GM19193 (cell line): ENCODE measurements around the gene DNAAF3.

ENCODE experiments used
- POLR2A ChIP-seq: IDR thresholded peaks from 4 replicates; pipeline ENCODE4 v1.6.1; 2011; ENCODE audit not compliant: insufficient read depth, insufficient read length; ENCODE audit errors: extremely low read depth

DNAAF3 gene

DNA sequence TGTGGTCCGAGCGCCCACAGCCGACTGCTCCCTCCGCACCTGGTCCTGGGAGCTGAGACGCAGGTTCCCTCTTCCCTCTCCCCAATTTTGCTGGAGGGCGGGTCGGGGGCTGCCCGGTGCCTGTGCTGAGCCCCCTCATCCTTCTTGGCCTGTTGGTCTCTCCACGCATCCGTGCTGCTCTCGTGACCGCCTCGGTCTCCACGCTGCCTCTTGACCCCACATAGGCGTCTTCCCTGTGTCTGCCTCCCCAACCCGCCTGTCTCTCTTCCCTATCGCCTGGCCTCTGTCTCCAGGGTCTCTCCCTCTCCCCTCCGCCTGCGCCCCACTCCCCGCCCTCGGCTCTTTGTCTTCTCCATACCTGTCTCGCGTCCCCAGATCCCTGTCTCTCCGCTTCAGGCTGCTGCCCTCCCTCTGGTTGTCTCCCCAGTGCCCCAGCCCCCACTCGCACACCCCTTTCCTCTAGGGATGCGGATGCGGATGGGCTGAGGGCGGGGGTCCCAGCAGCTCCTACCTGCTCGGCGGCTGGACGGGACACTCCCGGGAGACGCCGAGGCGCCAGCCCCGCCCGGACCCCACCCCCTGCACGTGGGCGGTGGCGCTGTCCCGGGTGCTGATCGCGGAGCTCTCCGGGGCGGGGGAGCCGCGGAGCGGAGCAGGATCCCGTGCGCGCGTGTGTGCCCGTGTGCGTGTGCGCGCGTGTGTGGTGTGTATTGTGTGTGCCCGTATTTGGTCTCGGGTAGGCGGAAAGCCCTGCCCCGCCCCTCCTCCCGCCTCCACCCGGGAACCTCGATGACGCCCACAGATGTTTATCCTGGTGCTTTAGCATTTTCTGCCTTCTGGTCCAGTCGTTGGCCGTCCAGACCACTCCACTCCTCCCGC, 13.4 kb upstream of the DNAAF3 start, which contains the start of gene SYT5:
SYT5 (minus strand) TSS at position 684 of the 879 bp plus-strand sequence. CDS start 1,248 bp downstream, outside the sequence.
- no peak for TF ChIP-seq POLR2A

GRCh38 chr19:55178781-55179599, 12.6 kb upstream of the DNAAF3 start:
- TF ChIP-seq POLR2A, result no peak

GRCh38 chr19:55176076-55176475, 9.7 kb upstream of the DNAAF3 start:
- TF ChIP-seq POLR2A, result no peak

- TF ChIP-seq POLR2A, result no peak
These were observed 8.9 kb upstream of the DNAAF3 start for GRCh38 chr19:55175117-55175867.

- TF ChIP-seq POLR2A, result no peak
These were observed 8.2 kb upstream of the DNAAF3 start for GRCh38 chr19:55174425-55175116.

DNA sequence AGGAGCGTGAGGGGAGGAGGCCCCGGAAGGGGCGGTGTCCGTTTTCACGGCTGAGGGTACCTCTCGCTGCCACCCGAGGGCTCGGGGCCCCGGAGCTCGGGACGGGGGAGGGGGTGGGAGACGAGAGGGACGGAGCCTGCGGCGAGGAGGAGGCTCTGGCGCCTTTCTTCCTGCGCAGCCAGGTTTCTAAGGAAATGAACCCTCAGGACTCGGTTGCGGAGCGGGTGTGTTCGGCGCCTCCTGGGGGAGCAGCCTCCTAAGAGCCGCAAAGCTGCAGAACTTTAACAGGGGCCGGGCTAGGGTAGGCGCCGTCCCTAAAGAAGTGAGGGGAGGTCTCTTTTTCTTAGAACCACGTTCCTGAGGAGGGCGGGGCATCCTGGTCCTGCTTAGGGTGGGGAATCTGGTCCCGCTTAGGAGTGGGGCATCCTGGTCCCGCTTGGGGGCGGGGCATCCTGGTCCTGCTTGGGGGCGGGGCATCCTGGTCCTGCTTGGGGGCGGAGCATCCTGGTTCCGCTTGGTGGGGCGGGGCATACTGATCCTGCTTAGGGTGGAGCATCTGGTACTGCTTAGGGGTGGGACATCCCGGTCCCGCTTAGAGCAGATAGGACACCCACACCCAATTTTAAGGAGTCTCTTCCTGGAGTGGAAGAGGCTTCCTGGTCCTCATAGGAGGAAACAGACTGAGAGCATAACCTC, 7.4 kb upstream of the DNAAF3 start:
- TF ChIP-seq POLR2A, result no peak

DNA sequence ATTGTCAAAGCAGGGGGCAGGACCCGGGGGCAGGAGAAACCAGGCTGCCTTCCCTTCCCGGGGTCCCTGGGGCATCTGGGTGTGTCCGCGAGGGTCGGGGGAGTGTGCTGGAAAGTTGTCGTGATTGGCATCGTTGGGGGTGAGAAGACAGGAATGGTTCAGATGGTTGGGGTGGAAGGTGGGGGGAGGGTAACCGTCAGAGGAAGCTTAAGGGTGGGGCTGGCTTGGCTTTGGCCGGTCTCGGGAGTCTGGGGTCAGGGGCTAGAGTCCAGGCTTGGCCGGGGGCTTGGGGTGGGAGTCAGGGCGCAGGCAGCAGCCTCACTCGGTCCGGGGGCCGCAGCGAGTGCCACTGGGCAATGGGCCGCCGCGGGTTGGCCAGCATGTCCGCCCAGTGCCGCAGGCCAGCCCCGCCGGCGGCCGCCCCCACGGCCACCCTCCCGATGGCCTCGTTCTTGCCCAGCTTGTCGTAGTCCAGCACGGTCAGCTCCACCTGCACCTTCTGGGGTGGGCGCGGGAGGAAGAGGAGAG, 6.8 kb upstream of the DNAAF3 start:
- no peak for TF ChIP-seq POLR2A

GRCh38 chr19:55172741-55173140, 6.3 kb upstream of the DNAAF3 start:
- no peak for TF ChIP-seq POLR2A

GRCh38 chr19:55171440-55171839, 5.0 kb upstream of the DNAAF3 start:
- no peak for TF ChIP-seq POLR2A

DNA sequence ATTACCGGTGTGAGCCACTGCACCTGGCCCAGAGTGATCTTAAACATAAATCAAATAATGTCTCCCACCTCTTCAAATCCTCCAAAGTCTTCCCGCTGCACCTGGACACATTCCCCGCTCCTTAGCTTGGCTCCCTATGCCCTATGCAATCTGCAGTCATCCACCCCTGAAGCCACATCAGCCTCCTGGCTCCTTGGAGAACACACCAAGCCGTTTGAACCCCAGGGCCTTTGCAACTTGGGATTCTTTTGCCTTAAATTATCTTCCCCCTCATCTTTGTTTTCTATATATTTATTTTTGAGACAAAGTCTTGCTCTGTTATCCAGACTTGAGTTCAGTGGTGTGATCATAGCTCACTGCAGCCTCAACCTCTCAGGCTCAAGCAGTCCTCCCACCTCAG, 2.7 kb upstream of the DNAAF3 start:
- TF ChIP-seq POLR2A, result no peak

GRCh38 chr19:55165952-55166529, 372 bp downstream of the DNAAF3 start:
- TF ChIP-seq POLR2A, result no peak

DNA sequence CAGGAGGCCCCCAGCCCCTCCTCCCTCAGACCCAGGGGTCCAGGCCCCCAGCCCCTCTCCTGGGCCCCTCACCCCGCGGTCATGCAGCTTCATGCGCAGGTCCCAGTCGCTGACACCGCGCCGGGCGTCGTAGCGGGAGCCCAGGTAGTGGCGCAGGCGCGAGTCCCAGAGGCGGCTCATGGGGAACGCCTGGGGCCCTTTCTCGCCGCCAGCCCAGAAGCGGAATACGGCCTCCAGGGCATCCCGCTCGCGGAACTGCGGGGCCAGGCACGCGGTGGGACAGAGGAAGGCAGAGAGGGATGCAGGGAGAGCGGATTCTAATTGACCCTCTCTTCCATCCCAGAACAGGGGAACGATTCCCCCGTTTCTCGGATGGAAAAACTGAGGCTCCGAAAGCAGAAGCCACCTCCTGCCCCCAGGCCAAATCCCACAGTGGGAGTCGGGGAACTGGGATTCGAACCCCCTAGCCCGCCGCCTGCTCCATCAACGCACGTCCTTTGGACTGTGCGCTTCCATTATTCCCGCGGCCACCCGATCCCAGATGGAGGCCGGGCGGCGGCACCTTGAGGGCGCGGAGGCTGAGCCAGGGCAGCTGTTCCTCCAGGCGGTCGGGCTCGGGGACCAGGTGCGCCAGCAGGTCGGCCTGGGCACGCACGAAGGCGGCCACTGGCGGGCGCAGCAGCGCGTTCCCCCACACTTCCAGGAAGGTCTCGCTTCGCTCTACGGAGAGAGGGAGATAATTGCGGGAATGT, 4.7 kb downstream of the DNAAF3 start:
- no peak for TF ChIP-seq POLR2A

- TF ChIP-seq POLR2A, result no peak
These were observed 5.4 kb downstream of the DNAAF3 start for GRCh38 chr19:55160986-55161365.
